GM12892 (cell line): ENCODE data around the gene ZSCAN20.

ENCODE experiments used
- POLR2A ChIP-seq: IDR thresholded peaks from 2 replicates; pipeline ENCODE4 v1.6.1; 2011; ENCODE audit warnings: low read depth, low read length, control low read depth
- POLR2AphosphoS5 ChIP-seq: IDR thresholded peaks from 2 replicates; pipeline ENCODE4 v1.6.1; 2011; ENCODE audit warnings: low read depth, low read length, control low read depth
- TAF1 ChIP-seq: IDR thresholded peaks from 2 replicates; pipeline ENCODE4 v1.6.1; 2011; ENCODE audit warnings: low read depth, mild to moderate bottlenecking, control low read depth, low read length, borderline replicate concordance

DNA sequence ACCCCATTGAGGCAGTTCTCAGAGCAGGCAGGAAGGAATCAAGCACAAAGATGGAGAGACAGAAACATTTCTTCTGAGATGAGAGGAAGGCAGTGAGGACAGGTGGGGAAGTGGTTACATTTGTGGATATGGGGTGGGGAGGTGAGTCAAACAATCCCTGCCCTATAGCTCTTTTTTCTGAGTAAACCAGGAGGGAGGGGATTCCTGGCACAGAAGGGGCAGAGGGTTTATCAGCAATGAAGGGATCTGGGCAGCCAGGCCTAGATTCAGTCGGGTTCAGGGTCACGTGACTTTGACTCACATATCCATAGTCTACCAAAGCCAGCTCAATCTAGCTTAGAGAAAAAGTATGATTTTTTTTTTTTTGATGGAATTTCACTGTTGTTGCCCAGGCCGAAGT is 25.9 kb upstream of the ZSCAN20 start:
- no peak for TF ChIP-seq POLR2A
- no peak for TF ChIP-seq TAF1
- no peak for TF ChIP-seq POLR2AphosphoS5
